Psoas muscle (tissue), 8 donors: ENCODE measurements around the gene FBXL19. TPM values are rescaled to one million over a fixed set of nuclear protein-coding genes. Genes with fewer than 3 reads are reported as not detected.

ENCODE experiments used
- ATAC-seq, 4 donors: fragments of 200-7000 bp; cut with Tn5 transposase; one replicate each; pipeline ENCODE4 v1.9.1; 2020; ENCODE audit warnings: moderate library complexity in 3 of 4, mild to moderate bottlenecking in 2 of 4
- DNase-seq, 2 donors: peaks; one replicate each; pipeline ENCODE4 v3.0.0-alpha.2; 2020
- H3K27ac ChIP-seq: fragments of 200-600 bp; one replicate; pipeline ENCODE4 v1.8.0; 2022
- H3K27me3 ChIP-seq, 3 donors: fragments of 200-600 bp in 1 of 3; one replicate each; pipeline versions ENCODE4 v1.6.1 to v1.8.0; 2013 to 2022; ENCODE audit warnings: low read length in 2 of 3, mild to moderate bottlenecking in 2 of 3, moderate library complexity in 1 of 3; ENCODE audit not compliant: insufficient read depth in 3 of 3
- H3K36me3 ChIP-seq, 2 donors: fragments of 200-600 bp in 1 of 2; one replicate each; pipeline versions ENCODE4 v1.6.1 to v1.8.0; 2013 to 2022; ENCODE audit warnings: low read depth in 1 of 2, mild to moderate bottlenecking in 1 of 2, moderate library complexity in 1 of 2; ENCODE audit not compliant: insufficient read depth in 1 of 2
- H3K4me1 ChIP-seq: fragments of 200-600 bp; one replicate; pipeline ENCODE4 v1.8.0; 2022
- H3K4me3 ChIP-seq: fragments of 200-600 bp; one replicate; pipeline ENCODE4 v1.8.0; 2022; ENCODE audit warnings: mild to moderate bottlenecking
- H3K9me3 ChIP-seq: fragments of 200-600 bp; one replicate; pipeline ENCODE4 v1.8.0; 2022
- WGBS, 3 donors: extraction: QIAGEN DNeasy Blood & Tissue Kit; methylation state at CpG; one replicate each; pipeline versions ENCODE4 v1.1.6 to v1.1.7; 2013; 5-methylcytosine and 5-hydroxymethylcytosine counted together
- intact Hi-C, 2 donors: fragments of 100-400 bp; cut with DNase I; formaldehyde crosslinking; loops; one replicate each; pipeline versions ENCODE4 v1.11.0 to v1.14.2; 2022
- polyA plus RNA-seq, 3 donors: library from polyadenylated mRNA; stranded (reverse); fragments of 200-250 nt; gene quantifications; one replicate each; pipeline ENCODE4 v1.2.3, GENCODE V29; 2013
- total RNA-seq, 4 donors: library from RNA; stranded (reverse); fragmentation: NEBNext Ultra II Directional in 2 of 4; extraction: Animal tissue kit (Norgen Biotek cat#: 25700) in 2 of 4; gene quantifications; one replicate each; pipeline versions ENCODE4 v1.2.1 to v1.2.4, GENCODE V29; 2021 to 2023
- TF ChIP-seq, protein P1 (sequence below): fragments of 200-600 bp; IDR thresholded peaks from one replicate; pipeline ENCODE4 v1.8.0; 2022; ENCODE audit warnings: antibody characterized with exemption
- donor health status: healthy with polysubstance abuse.
- donor health status: DM: no; HTN: no; CAD: no; lungs with moderate emphysema.
- donor health status: Bipolar disorder and iron deficiency.
- donor health status: healthy.
- donor health status: DM: yes; HTN: yes; CAD: no.
- donor health status: DM: no; HTN: no; CAD: no.
- donor health status: DM: no; HTN: no; CAD: no.
- donor health status: DM: yes; HTN: yes; CAD: no.

Gene FBXL19
- total and polyA plus RNA-seq, 7 donors: 2.8 to 5.4 (median 4.1) TPM

DNA sequence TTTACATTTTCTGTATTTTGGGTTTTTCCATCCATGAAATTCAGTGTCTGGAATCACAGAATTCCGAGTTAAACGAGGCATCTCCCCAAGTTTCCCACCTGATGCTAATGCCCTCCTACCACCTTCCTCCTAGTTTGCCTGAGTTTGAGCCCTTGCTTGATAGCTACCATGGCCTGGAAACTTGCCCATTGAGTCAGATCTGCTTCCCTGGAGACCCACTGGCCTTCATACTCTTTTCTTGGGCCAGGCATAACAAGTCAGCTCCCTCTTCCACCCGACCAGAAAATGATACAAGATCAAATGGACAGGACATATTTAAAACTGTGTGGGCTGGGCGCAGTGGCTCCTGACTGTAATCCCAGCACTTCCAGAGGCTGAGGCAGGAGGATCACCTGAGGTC is 44.4 kb downstream of the FBXL19 start:
- Histone ChIP-seq H3K4me1 (no peaks in the 10 kb centered on the region), H3K27me3 (no peaks in the 10 kb centered on the region), H3K4me3 (no peak overlapping the region), H3K9me3 (no peaks in the 10 kb centered on the region), H3K36me3 (peaks cover 13 to 100% of the 10 kb centered on the region in 2 donors), H3K27ac (no peak overlapping the region)
- DNase-seq (no peak), ATAC-seq (no peak)
- WGBS, 3 donors: 70 to 90% (median 83%) methylated on average over 4 of the region's 4 CpGs
- intact Hi-C loops: no loop called here
- TF ChIP-seq, protein P1, sequence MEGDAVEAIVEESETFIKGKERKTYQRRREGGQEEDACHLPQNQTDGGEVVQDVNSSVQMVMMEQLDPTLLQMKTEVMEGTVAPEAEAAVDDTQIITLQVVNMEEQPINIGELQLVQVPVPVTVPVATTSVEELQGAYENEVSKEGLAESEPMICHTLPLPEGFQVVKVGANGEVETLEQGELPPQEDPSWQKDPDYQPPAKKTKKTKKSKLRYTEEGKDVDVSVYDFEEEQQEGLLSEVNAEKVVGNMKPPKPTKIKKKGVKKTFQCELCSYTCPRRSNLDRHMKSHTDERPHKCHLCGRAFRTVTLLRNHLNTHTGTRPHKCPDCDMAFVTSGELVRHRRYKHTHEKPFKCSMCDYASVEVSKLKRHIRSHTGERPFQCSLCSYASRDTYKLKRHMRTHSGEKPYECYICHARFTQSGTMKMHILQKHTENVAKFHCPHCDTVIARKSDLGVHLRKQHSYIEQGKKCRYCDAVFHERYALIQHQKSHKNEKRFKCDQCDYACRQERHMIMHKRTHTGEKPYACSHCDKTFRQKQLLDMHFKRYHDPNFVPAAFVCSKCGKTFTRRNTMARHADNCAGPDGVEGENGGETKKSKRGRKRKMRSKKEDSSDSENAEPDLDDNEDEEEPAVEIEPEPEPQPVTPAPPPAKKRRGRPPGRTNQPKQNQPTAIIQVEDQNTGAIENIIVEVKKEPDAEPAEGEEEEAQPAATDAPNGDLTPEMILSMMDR: no peak

DNA sequence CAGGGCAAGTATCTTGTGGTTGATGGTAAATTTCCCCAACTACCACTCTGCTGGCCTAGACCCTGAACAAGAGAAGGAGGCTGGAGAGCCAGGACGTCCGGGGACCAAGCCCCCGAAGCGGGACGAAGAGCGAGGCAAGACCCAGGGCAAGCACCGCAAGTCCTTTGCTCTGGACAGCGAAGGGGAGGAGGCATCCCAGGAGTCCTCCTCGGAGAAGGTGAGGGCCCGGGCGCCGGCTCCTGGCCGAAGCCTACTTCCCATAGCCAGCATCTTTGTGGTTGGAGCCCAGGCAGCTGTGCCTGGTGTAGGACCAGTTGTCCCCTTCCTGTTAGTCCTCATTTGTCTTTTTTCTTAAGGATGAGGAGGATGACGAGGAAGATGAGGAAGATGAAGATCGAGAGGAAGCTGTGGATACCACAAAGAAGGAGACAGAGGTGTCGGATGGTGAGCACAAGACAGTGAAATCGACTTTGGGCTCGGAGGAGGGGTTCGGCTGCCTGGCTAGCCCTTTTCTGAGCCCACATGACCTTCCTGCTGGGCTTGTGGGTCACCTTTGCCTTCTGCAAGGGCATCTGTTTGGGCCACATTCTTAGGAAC is 46.0 kb downstream of the FBXL19 start:
- WGBS, 3 donors: 95% methylated on average over 19 of the region's 19 CpGs
- no peak overlapping the region for H3K4me3 ChIP-seq
- H3K27ac ChIP-seq: no peak overlapping the region
- no peak for DNase-seq
- H3K36me3 ChIP-seq: peaks cover 15 to 100% of the 10 kb centered on the region in 2 donors
- H3K27me3 ChIP-seq: no peaks in the 10 kb centered on the region
- H3K9me3 ChIP-seq: no peaks in the 10 kb centered on the region
- ATAC-seq: no peak
- TF ChIP-seq, protein P1: no peak
- no peaks in the 10 kb centered on the region for H3K4me1 ChIP-seq
- intact Hi-C loops: no loop called here

DNA sequence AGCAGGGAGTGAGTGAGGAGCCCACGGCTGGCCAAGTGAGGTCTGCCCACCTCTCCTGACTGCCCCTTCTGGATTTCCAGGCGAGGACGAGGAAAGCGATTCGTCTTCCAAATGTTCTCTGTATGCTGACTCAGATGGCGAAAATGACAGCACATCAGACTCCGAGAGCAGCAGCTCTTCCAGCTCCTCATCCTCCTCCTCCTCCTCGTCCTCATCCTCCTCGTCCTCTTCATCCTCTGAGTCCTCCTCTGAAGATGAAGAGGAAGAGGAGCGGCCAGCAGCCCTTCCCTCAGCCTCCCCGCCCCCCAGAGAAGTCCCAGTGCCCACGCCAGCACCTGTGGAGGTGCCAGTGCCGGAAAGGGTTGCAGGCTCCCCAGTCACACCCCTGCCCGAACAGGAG is 47.9 kb downstream of the FBXL19 start:
- no peak for DNase-seq
- Histone ChIP-seq H3K36me3 (peaks cover 12 to 100% of the 10 kb centered on the region in 2 donors), H3K9me3 (no peaks in the 10 kb centered on the region), H3K4me3 (no peak overlapping the region), H3K4me1 (no peaks in the 10 kb centered on the region), H3K27ac (no peak overlapping the region), H3K27me3 (no peaks in the 10 kb centered on the region)
- intact Hi-C loops: no loop called here
- 94 to 96% (median 94%) methylated on average over 14 of the region's 14 CpGs for WGBS, 3 donors
- TF ChIP-seq, protein P1: no peak
- ATAC-seq: no peak

DNA sequence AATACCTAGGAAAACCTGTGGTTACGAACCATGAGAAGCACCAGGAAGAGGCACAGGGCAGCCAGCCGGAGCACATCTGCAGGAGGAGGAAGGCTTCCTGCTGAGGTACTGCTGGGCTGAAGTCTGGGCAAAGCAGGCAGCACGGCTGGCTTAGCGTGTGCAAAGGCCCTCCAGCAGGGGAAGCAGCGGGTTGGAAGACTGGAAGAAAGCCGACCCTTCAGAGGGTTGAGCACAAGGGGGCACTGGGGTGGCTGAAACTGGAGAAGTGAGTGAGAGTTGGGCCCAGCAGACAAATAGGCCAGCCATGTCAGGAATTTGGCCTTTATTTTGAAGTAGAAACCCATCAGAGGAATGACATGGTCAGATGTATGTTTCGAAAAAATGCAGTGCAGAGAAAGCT is 49.5 kb downstream of the FBXL19 start:
- ATAC-seq (no peak), DNase-seq (no peak)
- Histone ChIP-seq H3K4me3 (no peak overlapping the region), H3K27ac (no peak overlapping the region), H3K27me3 (no peaks in the 10 kb centered on the region), H3K36me3 (peaks cover 12 to 100% of the 10 kb centered on the region in 2 donors), H3K9me3 (no peaks in the 10 kb centered on the region), H3K4me1 (no peaks in the 10 kb centered on the region)
- intact Hi-C loops: no loop called here
- TF ChIP-seq, protein P1: no peak
- 75 to 79% (median 77%) methylated on average over 7 of the region's 7 CpGs for WGBS, 3 donors

GRCh38 chr16:30974348-30974747 is 51.0 kb downstream of the FBXL19 start:
- no peak overlapping the region for H3K4me3 ChIP-seq
- no peaks in the 10 kb centered on the region for H3K4me1 ChIP-seq
- 92 to 96% (median 95%) methylated on average over 6 of the region's 6 CpGs for WGBS, 3 donors
- H3K36me3 ChIP-seq: peaks cover 9 to 100% of the 10 kb centered on the region in 2 donors
- H3K27me3 ChIP-seq: no peaks in the 10 kb centered on the region
- intact Hi-C loops: no loop called here
- H3K27ac ChIP-seq: no peak overlapping the region
- ATAC-seq (no peak), DNase-seq (no peak)
- H3K9me3 ChIP-seq: no peaks in the 10 kb centered on the region
- TF ChIP-seq, protein P1: no peak
